Esophagus (tissue), 2 donors: Measurements from ENCODE around the gene TMIE. TPM values are rescaled to one million over a fixed set of nuclear protein-coding genes. Genes with fewer than 3 reads are reported as not detected.

Experiments
- H3K27ac ChIP-seq, 2 donors: one replicate each; pipeline ENCODE4 v1.5.1; 2013; ENCODE audit warnings: low read depth in 2 of 2, mild to moderate bottlenecking in 2 of 2, inconsistent platforms in 1 of 2, low read length in 1 of 2, moderate library complexity in 1 of 2
- H3K27me3 ChIP-seq, 2 donors: one replicate each; pipeline ENCODE4 v1.6.1; 2013; ENCODE audit warnings: low read length in 2 of 2, control low read depth in 1 of 2, mild to moderate bottlenecking in 1 of 2; ENCODE audit not compliant: insufficient read depth in 2 of 2, control insufficient read depth in 1 of 2
- H3K36me3 ChIP-seq, 2 donors: one replicate each; pipeline ENCODE4 v1.6.1; 2013; ENCODE audit warnings: low read length in 1 of 2; ENCODE audit not compliant: control insufficient read depth in 2 of 2, insufficient read depth in 2 of 2
- H3K4me1 ChIP-seq, 2 donors: one replicate each; pipeline ENCODE4 v1.6.1; 2013; ENCODE audit warnings: low read length in 1 of 2; ENCODE audit not compliant: control insufficient read depth in 2 of 2, insufficient read depth in 2 of 2
- H3K4me3 ChIP-seq, 2 donors: one replicate each; pipeline ENCODE4 v1.5.1; 2013; ENCODE audit warnings: low read length in 2 of 2, mild to moderate bottlenecking in 2 of 2, low read depth in 1 of 2, moderate library complexity in 1 of 2
- H3K9me3 ChIP-seq, 2 donors: one replicate each; pipeline ENCODE4 v1.6.1; 2013; ENCODE audit warnings: mild to moderate bottlenecking in 2 of 2, low read depth in 1 of 2, low read length in 1 of 2, moderate library complexity in 1 of 2; ENCODE audit not compliant: control insufficient read depth in 2 of 2, insufficient read depth in 1 of 2
- WGBS, 2 donors: extraction: QIAGEN DNeasy Blood & Tissue Kit; methylation state at CpG; one replicate each; pipeline ENCODE4 v1.1.7; 2013; 5-methylcytosine and 5-hydroxymethylcytosine counted together
- polyA plus RNA-seq, 2 donors: library from polyadenylated mRNA; stranded (reverse); fragments of 200-250 nt; gene quantifications; one replicate each; pipeline ENCODE4 v1.2.3, GENCODE V29; 2013
- donor health status: healthy with polysubstance abuse.
- donor health status: Bipolar disorder and iron deficiency.

Gene TMIE
- polyA plus RNA-seq, 2 donors, result 1.2 to 2.5 TPM

DNA sequence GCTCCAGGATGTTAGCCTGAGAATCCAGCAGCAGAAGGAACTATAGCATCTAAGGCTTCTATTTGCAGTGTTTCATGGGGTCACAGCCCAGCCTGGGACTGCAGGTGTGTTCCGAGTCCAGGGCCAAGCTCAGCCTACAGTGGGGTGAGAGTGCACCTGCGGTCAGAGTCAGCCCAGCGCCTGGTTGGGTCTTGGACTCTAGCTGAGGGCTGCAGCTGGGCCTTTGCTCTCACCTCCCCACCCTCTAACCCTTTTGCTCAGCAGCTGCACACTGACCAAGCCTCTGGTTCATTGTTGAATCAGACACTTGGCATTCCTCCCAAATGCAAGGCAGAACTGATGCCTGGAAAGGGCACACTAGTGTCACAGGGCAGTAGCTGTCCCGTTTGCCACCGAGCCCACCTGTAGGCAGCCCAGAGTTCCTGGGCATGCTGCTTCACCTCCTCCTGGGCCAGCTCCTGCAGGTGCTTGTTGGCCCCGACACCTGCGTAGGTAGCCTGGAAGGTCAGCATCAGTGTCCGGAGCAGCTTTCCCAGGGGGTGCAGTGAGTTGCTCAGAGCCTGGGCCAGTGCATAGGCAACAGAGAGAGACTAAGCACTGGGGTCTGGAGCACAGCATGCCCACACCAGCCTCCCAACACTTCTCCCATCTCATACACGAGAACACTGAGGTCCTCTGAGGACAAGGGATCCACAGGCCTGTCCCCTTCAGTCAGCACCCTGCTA, 25.2 kb upstream of the TMIE start:
- Histone ChIP-seq H3K4me3 (no peak overlapping the region), H3K9me3 (no peaks in the 10 kb centered on the region), H3K36me3 (peaks cover 17 to 76% of the 10 kb centered on the region in 2 donors), H3K4me1 (peaks cover 0 to 2% of the 10 kb centered on the region in 2 donors), H3K27ac (no peak overlapping the region), H3K27me3 (no peaks in the 10 kb centered on the region)
- 84 to 86% methylated on average over 9 of the region's 9 CpGs for WGBS, 2 donors

DNA sequence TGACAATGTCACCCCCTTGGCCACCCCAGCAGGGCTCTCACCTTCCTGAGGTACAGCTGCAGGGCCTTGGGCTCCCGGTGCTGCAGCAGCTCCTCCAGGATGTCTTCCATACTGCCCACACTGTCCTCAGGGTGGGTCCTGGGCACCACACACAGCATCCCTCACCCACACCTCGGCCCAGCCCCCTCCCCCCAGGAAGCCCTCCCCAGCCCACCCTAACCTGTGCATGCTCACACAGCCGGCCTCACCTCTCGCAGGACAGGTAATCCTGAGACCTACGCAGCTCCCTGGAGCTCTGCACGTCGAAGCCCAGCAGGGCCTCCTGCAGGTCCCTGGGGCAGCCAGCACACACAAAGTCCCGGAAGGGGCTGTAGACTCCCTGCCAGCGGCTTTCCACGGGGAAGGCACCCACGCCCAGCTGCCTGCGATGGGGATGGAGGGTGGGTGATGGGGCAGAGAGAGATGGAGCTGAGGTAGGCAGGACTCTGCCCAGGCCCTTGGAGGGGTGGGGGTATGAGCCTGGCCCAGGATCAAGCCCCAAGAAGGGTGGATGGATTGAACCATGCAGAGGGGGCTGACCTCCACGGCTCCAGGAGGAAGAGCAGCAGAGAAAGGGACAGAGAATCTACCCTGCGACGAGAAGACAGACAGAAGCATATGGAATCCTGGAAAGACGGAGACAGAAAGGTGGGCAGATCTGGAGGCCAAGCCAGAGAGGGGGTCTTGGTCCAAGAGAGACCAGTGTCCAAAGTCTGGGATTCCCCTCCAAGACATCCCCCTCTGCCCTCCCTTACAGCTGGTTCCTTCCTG, 24.4 kb upstream of the TMIE start:
- WGBS, 2 donors, result 76 to 81% methylated on average over 16 of the region's 16 CpGs
- Histone ChIP-seq H3K4me3 (no peak overlapping the region), H3K36me3 (peaks cover 17 to 76% of the 10 kb centered on the region in 2 donors), H3K4me1 (peaks cover 0 to 2% of the 10 kb centered on the region in 2 donors), H3K27ac (no peak overlapping the region), H3K9me3 (no peaks in the 10 kb centered on the region), H3K27me3 (no peaks in the 10 kb centered on the region)

DNA sequence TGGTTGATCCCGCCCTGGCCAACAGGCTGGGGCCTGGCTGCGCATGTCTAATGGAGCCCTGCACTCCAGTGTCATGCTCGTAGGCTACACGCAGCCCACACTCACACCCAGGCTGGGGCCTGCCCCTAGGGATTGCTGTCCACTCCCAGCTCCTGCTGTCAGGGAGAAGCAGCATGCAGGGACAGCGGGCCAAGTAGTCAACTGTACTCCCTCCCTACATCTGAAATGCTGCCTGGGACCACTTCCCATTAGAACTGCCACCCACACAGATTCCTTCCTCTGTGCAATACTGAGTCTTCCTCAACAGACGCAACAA, 23.8 kb upstream of the TMIE start:
- Histone ChIP-seq H3K9me3 (no peaks in the 10 kb centered on the region), H3K27me3 (no peaks in the 10 kb centered on the region), H3K27ac (no peak overlapping the region), H3K36me3 (peaks cover 17 to 77% of the 10 kb centered on the region in 2 donors), H3K4me1 (peaks cover 0 to 2% of the 10 kb centered on the region in 2 donors), H3K4me3 (no peak overlapping the region)
- WGBS, 2 donors, result 57 to 59% methylated on average over 6 of the region's 6 CpGs

DNA sequence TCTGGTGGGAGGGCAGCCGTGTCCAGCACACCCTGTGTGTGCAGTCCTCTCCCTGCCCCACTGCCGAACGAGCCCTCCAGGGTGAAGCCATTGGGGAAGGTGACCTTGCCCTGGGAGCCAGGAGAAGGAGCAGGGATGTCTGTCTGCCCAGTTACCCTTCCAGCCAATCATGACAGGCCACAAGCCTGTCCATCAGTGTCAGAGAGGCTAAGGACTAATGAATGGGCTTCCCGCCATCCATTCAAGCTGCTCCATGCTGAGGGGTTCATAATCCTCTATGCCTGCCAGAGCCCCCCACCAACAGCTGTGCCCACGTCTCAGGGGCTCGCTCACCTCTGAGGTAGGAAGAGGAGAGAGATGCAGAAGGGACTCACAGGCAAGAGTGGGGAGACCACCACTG, 22.9 kb upstream of the TMIE start:
- peaks cover 0 to 2% of the 10 kb centered on the region in 2 donors for H3K4me1 ChIP-seq
- no peaks in the 10 kb centered on the region for H3K27me3 ChIP-seq
- H3K4me3 ChIP-seq, result no peak overlapping the region
- peaks cover 17 to 80% of the 10 kb centered on the region in 2 donors for H3K36me3 ChIP-seq
- 94 to 99% methylated on average over 6 of the region's 6 CpGs for WGBS, 2 donors
- H3K27ac ChIP-seq, result no peak overlapping the region
- no peaks in the 10 kb centered on the region for H3K9me3 ChIP-seq

DNA sequence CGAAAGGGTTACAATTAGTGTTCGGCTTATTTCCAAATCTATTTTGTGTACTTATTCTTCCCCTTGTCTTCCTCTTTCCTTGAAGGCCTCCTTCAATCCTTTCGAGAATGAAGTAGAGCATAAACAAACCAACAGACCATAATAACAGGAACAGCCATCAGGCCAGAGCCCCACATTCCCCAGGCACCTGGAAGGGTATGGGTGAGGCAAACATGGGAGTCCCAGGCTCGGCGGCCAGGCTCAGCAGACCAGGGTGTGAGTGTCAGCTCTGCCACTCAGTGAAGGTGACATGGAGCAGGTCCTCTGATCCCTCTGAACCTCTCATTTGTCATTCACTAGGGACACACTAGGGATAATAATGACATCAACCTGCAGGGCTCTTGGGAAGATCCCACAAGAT, 21.5 kb upstream of the TMIE start:
- Histone ChIP-seq H3K4me1 (peaks cover 0 to 2% of the 10 kb centered on the region in 2 donors), H3K36me3 (peaks cover 7 to 76% of the 10 kb centered on the region in 2 donors), H3K4me3 (no peak overlapping the region), H3K27ac (no peak overlapping the region), H3K27me3 (no peaks in the 10 kb centered on the region), H3K9me3 (no peaks in the 10 kb centered on the region)
- 84 to 85% methylated on average over 5 of the region's 5 CpGs for whole genome bisulfite sequencing, 2 donors

DNA sequence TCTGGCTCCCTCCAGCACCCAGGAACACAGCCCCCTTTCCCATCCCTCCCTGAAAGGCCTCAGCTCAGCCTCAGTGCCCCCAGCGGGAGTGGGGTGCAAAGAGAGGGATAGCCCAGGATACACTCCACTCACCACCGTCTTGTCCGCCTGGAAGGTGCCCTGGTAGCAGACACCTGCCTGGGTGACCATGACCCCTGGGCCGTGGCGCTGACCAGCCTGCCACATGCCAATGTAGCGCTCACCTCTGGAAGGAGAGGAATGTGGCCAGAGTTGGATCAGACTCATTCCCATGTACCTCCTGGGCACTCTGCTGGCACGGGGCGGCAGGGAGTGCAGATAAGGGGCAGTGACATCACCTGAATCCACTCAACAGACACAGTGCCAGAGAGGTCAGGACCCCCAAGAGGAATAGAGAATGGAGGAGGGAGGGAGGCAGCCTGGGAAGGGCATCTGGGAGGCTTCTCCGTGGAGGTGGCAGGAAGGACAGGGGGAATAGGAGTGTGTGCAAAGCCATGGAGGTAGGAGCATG, 20.8 kb upstream of the TMIE start:
- Histone ChIP-seq H3K27ac (no peak overlapping the region), H3K9me3 (no peaks in the 10 kb centered on the region), H3K4me3 (no peak overlapping the region), H3K4me1 (peaks cover 0 to 2% of the 10 kb centered on the region in 2 donors), H3K27me3 (no peaks in the 10 kb centered on the region), H3K36me3 (peaks cover 7 to 72% of the 10 kb centered on the region in 2 donors)
- 92% methylated on average over 9 of the region's 9 CpGs for WGBS, 2 donors

DNA sequence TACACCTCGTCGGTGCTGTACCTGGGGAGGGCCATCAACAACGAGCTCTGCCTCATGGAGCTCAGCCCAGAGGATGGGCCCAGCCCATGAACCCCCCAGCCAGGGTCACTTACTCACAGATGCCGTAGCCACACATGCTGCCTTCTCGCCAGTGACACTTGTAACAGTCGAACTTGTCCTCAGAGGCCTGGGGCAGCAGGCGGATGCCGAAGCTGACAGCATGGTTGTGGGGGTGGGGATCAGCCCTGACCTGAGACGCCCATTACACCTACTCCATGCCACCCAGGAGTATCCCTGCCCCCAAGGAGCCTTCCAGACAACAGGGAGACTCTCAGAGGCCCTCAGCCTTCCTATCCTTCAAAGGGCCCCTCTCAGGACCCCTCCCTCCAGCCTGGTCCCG, 19.8 kb upstream of the TMIE start:
- WGBS, 2 donors, result 85 to 89% methylated on average over 10 of the region's 10 CpGs
- Histone ChIP-seq H3K36me3 (peaks cover 8 to 70% of the 10 kb centered on the region in 2 donors), H3K27ac (no peak overlapping the region), H3K9me3 (no peaks in the 10 kb centered on the region), H3K27me3 (no peaks in the 10 kb centered on the region), H3K4me1 (no peaks in the 10 kb centered on the region), H3K4me3 (no peak overlapping the region)

DNA sequence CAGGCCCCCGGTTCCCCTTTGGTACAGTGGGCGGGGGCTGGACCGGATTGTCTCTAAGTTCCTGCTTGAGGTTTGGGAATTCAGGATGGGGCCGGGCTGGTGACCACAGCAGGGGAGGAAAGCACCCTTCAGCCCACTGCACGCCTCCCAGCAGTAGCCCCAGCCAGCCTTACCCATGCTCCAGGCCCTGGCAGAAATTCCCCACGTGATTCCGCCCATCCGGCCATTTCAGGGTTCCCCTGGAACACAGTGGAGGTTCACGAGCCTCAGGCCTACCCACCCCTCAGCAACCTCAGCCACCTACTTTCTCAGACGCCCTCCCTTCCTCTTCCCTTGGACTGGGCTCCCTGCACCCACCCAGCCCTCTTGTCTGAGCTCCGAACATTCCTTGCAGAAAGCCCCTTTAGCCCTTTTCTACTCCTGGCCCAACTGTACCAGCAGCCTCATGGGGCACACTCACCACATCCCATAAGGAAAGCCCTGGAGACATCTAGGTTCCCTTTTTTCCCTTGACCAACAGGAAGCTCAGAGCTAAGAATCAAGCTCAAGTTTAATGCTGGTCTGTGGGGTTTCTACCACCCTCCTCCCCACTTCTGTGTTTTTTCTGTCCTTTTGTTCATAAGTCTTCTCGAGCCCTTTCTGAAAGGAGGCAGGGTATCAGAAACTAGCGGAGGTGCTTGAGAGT, 19.2 kb upstream of the TMIE start:
- Histone ChIP-seq H3K9me3 (no peaks in the 10 kb centered on the region), H3K4me1 (no peaks in the 10 kb centered on the region), H3K27me3 (no peaks in the 10 kb centered on the region), H3K4me3 (no peak overlapping the region), H3K36me3 (peaks cover 8 to 73% of the 10 kb centered on the region in 2 donors), H3K27ac (no peak overlapping the region)
- WGBS, 2 donors, result 81 to 86% methylated on average over 13 of the region's 13 CpGs

DNA sequence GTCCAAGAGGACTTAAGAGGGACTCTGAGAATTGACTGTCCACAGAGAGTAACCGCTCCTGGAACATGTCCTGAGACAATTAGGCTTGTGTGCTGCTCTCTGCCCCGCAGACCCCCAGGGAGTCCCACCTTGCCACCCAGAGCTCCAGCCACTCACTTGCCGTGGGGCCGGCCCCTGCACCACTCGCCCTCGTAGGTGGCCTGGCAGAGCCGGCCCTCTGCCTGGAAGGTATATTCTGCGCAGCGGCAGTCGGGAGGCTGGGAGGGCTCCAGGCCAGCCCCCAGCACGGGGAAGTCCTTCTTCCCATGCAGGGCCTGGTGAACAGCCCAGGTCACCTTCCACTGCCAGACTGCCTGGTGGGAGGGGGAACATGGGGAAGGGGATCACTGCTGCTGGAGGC, 18.2 kb upstream of the TMIE start:
- H3K9me3 ChIP-seq, result no peaks in the 10 kb centered on the region
- H3K4me1 ChIP-seq, result no peaks in the 10 kb centered on the region
- H3K4me3 ChIP-seq, result no peak overlapping the region
- no peaks in the 10 kb centered on the region for H3K27me3 ChIP-seq
- peaks cover 13 to 79% of the 10 kb centered on the region in 2 donors for H3K36me3 ChIP-seq
- WGBS, 2 donors, result 85 to 88% methylated on average over 11 of the region's 11 CpGs
- H3K27ac ChIP-seq, result no peak overlapping the region
